ENCODE data around the gene APOBEC3H.
"Not testable (repeated sequence)": the region's sequence is repeated elsewhere in the genome, so short reads cannot be mapped to it uniquely, and the experiment has no call there.

APOBEC3H gene

DNA sequence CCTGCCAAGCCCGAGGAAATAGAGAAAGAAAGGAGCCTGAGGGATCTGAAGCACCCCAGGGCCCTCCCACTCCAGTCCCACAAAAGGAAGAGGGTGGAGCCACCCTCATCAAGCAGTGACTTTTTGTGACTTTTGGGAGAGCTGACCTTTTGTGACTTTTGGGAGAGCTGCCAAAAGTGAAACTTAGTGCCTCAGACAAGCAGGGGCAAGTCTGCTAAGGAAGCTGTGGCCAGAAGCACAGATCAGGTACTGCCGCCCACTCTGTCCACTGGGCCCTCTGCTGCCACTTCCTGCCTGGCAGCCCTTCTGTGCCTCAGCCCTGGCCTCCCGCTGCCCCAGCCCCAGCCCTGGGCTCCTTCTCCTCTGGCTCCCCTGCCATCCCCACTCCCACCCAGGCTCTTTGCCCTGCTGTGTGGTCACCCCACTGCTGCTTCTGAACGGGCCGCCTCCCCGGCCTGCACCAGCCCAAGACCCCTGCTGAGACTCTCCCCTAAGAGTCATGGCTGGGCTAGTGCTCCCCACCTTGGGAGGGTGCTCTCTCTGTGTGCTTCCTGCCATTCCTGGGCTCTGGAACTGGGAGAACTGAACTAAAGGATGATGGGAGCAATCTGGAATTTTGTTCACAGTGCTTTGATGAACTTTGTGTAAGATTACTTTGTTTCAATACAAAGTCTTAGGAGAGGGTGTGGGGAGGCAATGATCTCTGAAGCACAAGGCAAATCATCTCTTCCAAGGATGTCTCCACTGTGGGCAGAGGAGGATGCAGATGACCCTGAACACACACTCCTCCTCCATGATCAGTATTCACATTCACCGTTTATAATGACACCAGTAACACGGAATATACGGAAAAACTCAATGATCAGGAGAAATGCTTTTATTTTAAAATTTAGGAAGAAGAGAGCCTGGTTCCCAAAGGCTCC lies at the start of gene APOBEC3H:
APOBEC3H (plus strand) TSS at position 147 of the 923 bp plus-strand sequence. CDS start 3,035 bp downstream, outside the sequence.
- DNase-seq (ENCODE audit: low read depth, low spot score), result no peak

DNA sequence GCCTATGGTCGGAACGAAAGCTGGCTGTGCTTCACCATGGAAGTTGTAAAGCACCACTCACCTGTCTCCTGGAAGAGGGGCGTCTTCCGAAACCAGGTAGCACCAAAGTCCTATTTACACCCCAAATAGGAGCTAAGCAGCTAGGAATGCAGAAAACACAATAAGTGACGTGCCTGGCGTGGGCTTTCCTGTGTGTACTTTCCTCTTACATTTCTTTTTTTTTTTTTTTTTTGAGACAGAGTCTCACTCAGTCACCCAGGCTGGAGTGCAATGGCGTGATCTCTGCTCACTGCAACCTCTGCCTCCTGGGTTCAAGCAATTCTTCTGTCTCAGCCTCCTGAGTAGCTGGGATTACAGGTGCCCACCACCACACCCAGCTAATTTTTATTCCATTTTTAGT lies 47.6 kb upstream of the APOBEC3H start:
- DNase-seq (ENCODE audit: low read depth, low spot score), result not testable (repeated sequence)

DNA sequence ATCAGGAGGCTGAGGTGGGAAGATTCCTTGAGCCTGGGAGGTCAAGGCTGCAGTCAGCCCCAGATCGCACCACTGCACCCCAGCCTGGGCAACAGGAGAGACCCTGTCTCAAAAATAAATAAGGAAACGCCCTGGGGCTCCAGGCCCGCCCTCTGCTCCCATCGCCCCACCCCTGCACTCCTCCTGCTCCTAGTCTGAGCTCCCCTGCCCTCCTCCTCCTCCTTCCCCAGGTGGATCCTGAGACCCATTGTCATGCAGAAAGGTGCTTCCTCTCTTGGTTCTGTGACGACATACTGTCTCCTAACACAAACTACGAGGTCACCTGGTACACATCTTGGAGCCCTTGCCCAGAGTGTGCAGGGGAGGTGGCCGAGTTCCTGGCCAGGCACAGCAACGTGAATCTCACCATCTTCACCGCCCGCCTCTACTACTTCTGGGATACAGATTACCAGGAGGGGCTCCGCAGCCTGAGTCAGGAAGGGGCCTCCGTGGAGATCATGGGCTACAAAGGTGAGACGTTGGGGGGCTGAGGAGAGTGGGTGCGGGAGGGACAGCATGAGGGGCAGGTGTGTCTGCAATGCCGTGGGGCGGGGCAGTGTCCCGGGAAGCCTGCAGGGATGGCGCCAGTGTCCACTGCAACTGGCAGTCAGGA lies 45.1 kb upstream of the APOBEC3H start:
- not testable (repeated sequence) for DNase-seq (ENCODE audit: low read depth, low spot score)

- no peak for DNase-seq (ENCODE audit: low read depth, low spot score)
Observed at GRCh38 chr22:39055658-39056057, 41.4 kb upstream of the APOBEC3H start.

- DNase-seq (ENCODE audit: low read depth, low spot score), result not testable (repeated sequence)
Observed at GRCh38 chr22:39061290-39061689, 35.8 kb upstream of the APOBEC3H start.

GRCh38 chr22:39061951-39062350 lies 35.1 kb upstream of the APOBEC3H start:
- DNase-seq (ENCODE audit: low read depth, low spot score), result not testable (repeated sequence)

DNA sequence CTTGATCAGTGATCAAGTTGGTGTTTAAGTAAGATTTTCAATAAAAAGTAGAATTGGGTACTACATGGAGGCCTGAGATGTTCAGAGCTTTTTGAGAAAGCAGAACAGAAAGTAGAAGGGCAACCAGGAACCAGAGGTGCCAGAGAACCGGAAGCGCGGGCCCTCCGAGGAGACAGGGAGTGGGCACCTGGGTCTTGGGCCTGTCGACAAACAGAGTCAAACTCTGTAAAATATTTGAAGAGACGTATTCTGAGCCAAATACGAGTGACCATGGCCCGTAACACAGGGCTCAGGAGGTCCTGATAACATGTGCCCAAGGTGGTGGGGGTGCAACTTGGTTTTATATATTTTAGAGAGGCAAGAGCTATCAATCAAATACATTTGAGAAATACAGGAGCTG lies 33.1 kb upstream of the APOBEC3H start:
- not testable (repeated sequence) for DNase-seq (ENCODE audit: low read depth, low spot score)

GRCh38 chr22:39066442-39067276 lies 30.4 kb upstream of the APOBEC3H start:
- not testable (repeated sequence) for DNase-seq (ENCODE audit: low read depth, low spot score)

DNA sequence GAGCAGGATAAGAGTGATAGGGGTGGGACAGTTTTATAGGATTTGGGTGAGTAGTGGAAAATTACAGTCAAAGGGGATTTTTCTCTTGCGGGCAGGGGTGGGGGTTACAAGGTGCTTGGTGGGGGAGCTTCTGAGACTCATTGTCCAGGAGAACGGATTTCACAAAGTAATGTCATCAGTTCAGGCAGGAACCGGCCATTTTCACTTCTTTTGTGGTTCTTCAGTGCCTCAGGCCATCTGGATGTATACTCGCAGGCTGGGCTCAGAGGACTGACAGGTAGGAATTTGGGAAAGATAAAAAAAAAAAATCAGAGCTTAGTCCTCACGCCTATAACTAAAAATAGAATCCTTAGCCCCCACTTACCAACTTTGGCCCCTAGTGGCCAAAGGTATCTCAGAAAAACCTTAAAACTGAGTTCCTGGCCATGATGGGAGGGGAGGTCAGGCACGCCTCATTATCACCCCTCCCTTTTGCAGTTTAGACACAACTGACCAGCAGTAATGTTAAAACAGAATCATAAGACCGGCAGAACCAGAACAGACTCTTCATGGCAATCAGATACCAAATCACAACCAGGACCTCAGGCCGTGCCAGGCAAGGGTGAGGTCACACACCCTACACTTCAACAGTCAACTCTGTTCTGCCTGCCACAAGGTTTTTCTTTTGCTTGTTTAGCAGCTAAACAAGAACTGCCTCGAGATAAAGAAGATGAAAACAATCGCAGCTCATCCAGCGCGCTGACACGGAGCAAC lies 28.8 kb upstream of the APOBEC3H start:
- no peak for DNase-seq (ENCODE audit: low read depth, low spot score)

- DNase-seq (ENCODE audit: low read depth, low spot score), result no peak
Observed at GRCh38 chr22:39070186-39070585, 26.9 kb upstream of the APOBEC3H start.

DNA sequence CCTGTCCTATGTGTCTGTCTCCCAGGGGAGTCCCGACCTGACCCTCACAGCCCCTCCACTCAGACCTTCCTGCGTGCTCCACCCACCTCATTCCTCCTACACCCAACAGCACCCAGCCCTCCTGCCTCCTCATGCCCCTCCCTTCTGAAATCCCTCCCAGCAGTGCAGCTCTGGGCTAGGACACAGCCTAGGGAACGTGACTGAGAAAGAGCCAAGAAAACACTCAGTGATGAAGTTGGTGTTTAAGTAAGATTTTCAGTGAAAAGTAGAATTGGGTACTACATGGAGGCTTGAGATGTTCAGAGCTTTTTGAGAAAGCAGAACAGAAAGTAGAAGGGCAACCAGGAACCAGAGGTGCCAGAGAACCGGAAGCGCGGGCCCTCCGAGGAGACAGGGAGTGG lies 24.5 kb upstream of the APOBEC3H start:
- DNase-seq (ENCODE audit: low read depth, low spot score), result not testable (repeated sequence)

- no peak for DNase-seq (ENCODE audit: low read depth, low spot score)
Observed at GRCh38 chr22:39073981-39074380, 23.1 kb upstream of the APOBEC3H start.

DNA sequence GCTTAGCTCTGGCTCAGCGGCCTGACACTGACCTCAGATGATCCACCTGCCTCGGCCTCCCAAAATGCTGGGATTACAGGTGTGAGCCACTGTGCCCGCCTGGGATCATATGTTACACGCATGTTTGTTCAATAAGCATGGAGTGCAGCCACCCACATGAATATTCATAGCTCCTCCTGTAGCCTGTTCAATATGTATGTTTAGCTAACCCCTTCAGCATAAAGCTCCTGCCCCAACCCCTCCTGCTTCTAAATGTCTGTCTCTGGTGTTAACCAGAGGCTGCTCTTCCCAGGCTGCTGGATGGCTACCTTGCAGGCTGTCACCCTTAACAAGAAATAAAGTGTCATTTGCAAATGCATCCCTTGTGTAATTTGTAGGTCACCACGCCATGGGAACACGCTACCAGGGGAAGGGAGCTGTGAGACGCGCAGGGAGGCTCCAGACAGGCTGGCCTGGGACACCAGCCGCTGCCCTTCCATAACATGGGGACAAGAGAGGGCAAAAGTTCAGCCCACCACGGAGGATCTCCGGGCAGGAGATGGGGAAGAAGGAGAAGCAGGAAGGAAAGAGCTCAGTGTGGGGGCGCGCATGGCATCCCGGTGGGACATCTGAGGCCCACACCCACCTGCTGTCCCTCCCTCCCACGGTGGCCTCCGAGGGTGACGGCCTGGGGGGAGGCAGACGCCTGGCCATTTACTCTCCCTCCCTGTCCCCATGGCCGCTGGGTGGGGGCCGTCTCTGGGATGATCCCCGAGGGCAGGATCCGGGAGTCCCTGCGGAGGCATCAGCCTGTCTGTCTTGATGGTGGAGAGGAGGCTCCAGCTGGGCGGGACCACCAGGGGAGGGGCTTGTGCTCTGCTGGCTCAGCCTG lies 20.7 kb upstream of the APOBEC3H start:
- not testable (repeated sequence) for DNase-seq (ENCODE audit: low read depth, low spot score)

GRCh38 chr22:39077026-39077840 lies 19.8 kb upstream of the APOBEC3H start, which contains the start of gene APOBEC3G:
Gene APOBEC3G (plus strand): TSS chr22:39077275. CDS start chr22:39077362, 87 bp downstream.
- DNase-seq (ENCODE audit: low read depth, low spot score), result not testable (repeated sequence)

GRCh38 chr22:39077912-39078311 lies 19.1 kb upstream of the APOBEC3H start:
- not testable (repeated sequence) for DNase-seq (ENCODE audit: low read depth, low spot score)

- no peak for DNase-seq (ENCODE audit: low read depth, low spot score)
Observed at GRCh38 chr22:39078329-39078728, 18.7 kb upstream of the APOBEC3H start.

GRCh38 chr22:39079054-39079637 lies 17.9 kb upstream of the APOBEC3H start:
- DNase-seq (ENCODE audit: low read depth, low spot score), result not testable (repeated sequence)

DNA sequence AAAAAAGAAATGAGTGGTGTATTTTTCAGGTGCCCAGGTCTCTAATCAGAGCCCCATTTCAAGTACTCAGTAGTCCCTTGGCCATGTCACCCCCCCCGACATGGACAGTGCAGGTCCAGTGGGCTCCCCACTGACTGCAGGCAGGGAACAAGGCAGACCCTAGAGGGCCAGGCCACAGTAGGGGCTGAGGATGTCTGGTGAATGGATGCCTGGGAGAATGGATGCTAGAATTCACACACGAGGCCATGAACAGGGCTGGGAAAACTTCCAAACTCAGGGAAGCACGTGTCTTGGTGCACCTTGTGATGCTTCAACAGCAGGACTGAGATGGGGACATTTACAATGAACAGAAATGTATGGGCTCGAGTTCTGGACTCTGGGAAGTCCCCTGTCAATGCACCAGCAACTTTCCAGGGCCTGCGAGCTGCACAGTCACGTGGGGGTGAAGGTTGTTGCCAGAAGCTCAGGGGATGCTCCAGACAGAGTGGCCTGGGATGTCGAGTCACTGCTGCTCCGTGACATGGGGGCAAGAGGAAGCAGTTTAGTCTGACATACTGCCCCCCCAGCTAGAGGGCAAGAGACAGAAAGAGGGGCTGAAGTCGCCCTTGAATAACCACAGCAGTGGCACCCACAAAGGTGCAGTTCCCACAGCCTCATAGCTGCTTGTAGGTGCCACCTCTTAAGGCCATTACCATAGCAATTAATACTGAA lies 16.8 kb upstream of the APOBEC3H start:
- DNase-seq (ENCODE audit: low read depth, low spot score), result no peak

All from iPS DF 19.7 (cell line).